CD4-positive, alpha-beta T cell (primary cell): ENCODE measurements around the gene USP12. TPM values are rescaled to one million over a fixed set of nuclear protein-coding genes. Genes with fewer than 3 reads are reported as not detected.

Experiments
- ATAC-seq: fragments of 200-7000 bp; cut with Tn5 transposase; one replicate; pipeline ENCODE4 v1.10.0; 2022; ENCODE audit warnings: mild to moderate bottlenecking; ENCODE audit not compliant: poor library complexity
- CTCF ChIA-PET: fragments of 350-600 bp; sonication (Branson Sonifier 250); formaldehyde crosslinking; loops from one replicate; lab custom pipeline; 2021; ENCODE audit warnings: antibody characterized with exemption, inconsistent platforms; lab: Charles Lee
- POLR2A ChIA-PET: fragments of 350-600 bp; sonication (Branson Sonifier 250); formaldehyde crosslinking; loops from one replicate; lab custom pipeline; 2021; ENCODE audit warnings: antibody characterized with exemption, inconsistent platforms; lab: Charles Lee
- DNase-seq, 14 experiments: peaks; one replicate each; pipeline ENCODE4 v3.0.0-alpha.2; 2013 to 2020; ENCODE audit warnings: mixed read lengths in 2 of 14
- H3K27ac ChIP-seq, 2 donors: one replicate each; pipeline versions ENCODE4 v1.5.1 to v1.7.0; 2013; ENCODE audit warnings: low read length in 2 of 2, low read depth in 1 of 2, mild to moderate bottlenecking in 1 of 2
- H3K27me3 ChIP-seq, 2 experiments: 1 replicate in 1 of 2; 2 replicates in 1 of 2; pipeline versions ENCODE4 v1.6.1 to v1.7.0; 2013; ENCODE audit warnings: low read length in 2 of 2, control low read depth in 1 of 2, mild to moderate bottlenecking in 1 of 2, moderate library complexity in 1 of 2; ENCODE audit not compliant: insufficient read depth in 2 of 2, control insufficient read depth in 1 of 2
- H3K36me3 ChIP-seq: one replicate; pipeline ENCODE4 v1.6.1; 2013; ENCODE audit warnings: low read length, control low read depth; ENCODE audit not compliant: insufficient read depth
- H3K4me1 ChIP-seq: one replicate; pipeline ENCODE4 v1.6.1; 2013; ENCODE audit warnings: low read length, control low read depth; ENCODE audit not compliant: insufficient read depth
- H3K4me3 ChIP-seq: one replicate; pipeline ENCODE4 v1.5.1; 2013; ENCODE audit warnings: mild to moderate bottlenecking, low read length, moderate library complexity
- H3K9me3 ChIP-seq, 2 experiments: 1 replicate in 1 of 2; 2 replicates in 1 of 2; pipeline versions ENCODE4 v1.6.1 to v1.7.0; 2013; ENCODE audit warnings: low read length in 2 of 2, mild to moderate bottlenecking in 2 of 2, control low read depth in 1 of 2, moderate library complexity in 1 of 2; ENCODE audit not compliant: control insufficient read depth in 1 of 2, insufficient read depth in 1 of 2
- H3K27ac Mint-ChIP-seq: one replicate; pipeline ENCODE4 v1.8.0; 2020; ENCODE audit warnings: mixed read lengths
- H3K27me3 Mint-ChIP-seq: one replicate; pipeline ENCODE4 v1.8.0; 2021; ENCODE audit warnings: mixed read lengths
- H3K36me3 Mint-ChIP-seq: one replicate; pipeline ENCODE4 v1.8.0; 2021; ENCODE audit warnings: low read depth, mixed read lengths
- H3K4me1 Mint-ChIP-seq: one replicate; pipeline ENCODE4 v1.8.0; 2021; ENCODE audit warnings: low read depth, mixed read lengths
- H3K4me3 Mint-ChIP-seq: one replicate; pipeline ENCODE4 v1.8.0; 2020; ENCODE audit warnings: mild to moderate bottlenecking, mixed read lengths
- H3K9me3 Mint-ChIP-seq: one replicate; pipeline ENCODE4 v1.8.0; 2020; ENCODE audit warnings: mixed read lengths
- CTCF ChIP-seq: fragments of 200-600 bp; IDR thresholded peaks from one replicate; pipeline ENCODE4 v1.8.0; 2022; ENCODE audit warnings: antibody characterized with exemption, mild to moderate bottlenecking
- intact Hi-C, 2 experiments: fragments of 100-400 bp; cut with DNase I in 1 of 2; cut with micrococcal nuclease in 1 of 2; formaldehyde crosslinking; loops; one replicate each; pipeline versions ENCODE4 v1.15.1 to v1.9.0; 2023 to 2025; cut with DNase I, micrococcal nuclease
- total RNA-seq, 174 experiments: library from RNA in 2 of 174; stranded (reverse) in 2 of 174; gene quantifications; one replicate each; pipeline ENCODE4 v1.2.3 and lab custom pipeline; 2021 to 2026

Gene USP12
- total RNA-seq, 2 experiments from 2014 or later, result 56.9 to 58.8 TPM

DNA sequence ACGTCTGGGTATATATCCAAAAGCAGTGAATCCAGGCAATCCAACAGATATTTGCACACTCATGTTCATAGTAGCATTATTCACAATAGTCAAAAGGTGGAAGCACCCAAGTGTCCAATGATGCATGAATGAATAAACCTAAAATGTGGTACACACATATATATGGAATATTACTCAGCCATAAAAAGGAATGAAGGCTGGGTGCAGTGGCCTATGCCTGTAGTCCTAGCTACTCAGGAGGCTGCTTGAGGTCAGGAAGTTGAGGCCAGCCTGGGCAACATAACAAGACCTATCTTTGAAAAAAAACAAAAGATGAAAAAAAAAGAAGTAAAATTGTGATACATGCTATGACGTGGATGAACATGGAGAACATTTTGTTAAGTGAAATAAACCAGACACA, 10.4 kb upstream of the USP12 start:
- no peak overlapping the region for H3K4me3 Mint-ChIP-seq
- TF ChIP-seq CTCF, result no peak
- no peak overlapping the region for H3K27ac Mint-ChIP-seq
- no peaks in the 10 kb centered on the region for H3K9me3 Mint-ChIP-seq
- no peaks in the 10 kb centered on the region for H3K27me3 Mint-ChIP-seq
- DNase-seq (no peak), ATAC-seq (no peak)
- CTCF ChIA-PET, result no interaction called here
- Histone ChIP-seq H3K9me3 (no peaks in the 10 kb centered on the region), H3K27me3 (no peaks in the 10 kb centered on the region), H3K4me1 (no peaks in the 10 kb centered on the region), H3K4me3 (no peak overlapping the region), H3K36me3 (no peaks in the 10 kb centered on the region), H3K27ac (no peak overlapping the region)
- H3K4me1 Mint-ChIP-seq, result no peaks in the 10 kb centered on the region
- POLR2A ChIA-PET, result no interaction called here
- H3K36me3 Mint-ChIP-seq, result no peaks in the 10 kb centered on the region
- intact Hi-C loops, result no loop called here

- H3K36me3 Mint-ChIP-seq, result no peaks in the 10 kb centered on the region
- intact Hi-C loops, result loop anchor here (10.0 kb wide), 5 partner anchors 177 to 1537 kb away; partner anchors contain the start of genes CDK8 (in 1 of the 2), GTF3A (in 1 of the 2) and SLC46A3 (in 1 of the 2)
- H3K27me3 ChIP-seq, result no peaks in the 10 kb centered on the region
- no peaks in the 10 kb centered on the region for H3K9me3 Mint-ChIP-seq
- H3K9me3 ChIP-seq, result no peaks in the 10 kb centered on the region
- no peak overlapping the region for H3K4me3 Mint-ChIP-seq
- H3K27ac ChIP-seq, result no peak overlapping the region
- H3K27me3 Mint-ChIP-seq, result no peaks in the 10 kb centered on the region
- no peaks in the 10 kb centered on the region for H3K36me3 ChIP-seq
- DNase-seq, result no peak
- peaks cover 5% of the 10 kb centered on the region for H3K4me1 Mint-ChIP-seq
- no peak for TF ChIP-seq CTCF
- peaks cover 5% of the 10 kb centered on the region for H3K4me1 ChIP-seq
- H3K4me3 ChIP-seq, result no peak overlapping the region
- no peak for ATAC-seq
- POLR2A ChIA-PET, result no interaction called here
- CTCF ChIA-PET, result no interaction called here
- no peak overlapping the region for H3K27ac Mint-ChIP-seq
Measured at GRCh38 chr13:27177852-27178251, 6.2 kb upstream of the USP12 start.

DNA sequence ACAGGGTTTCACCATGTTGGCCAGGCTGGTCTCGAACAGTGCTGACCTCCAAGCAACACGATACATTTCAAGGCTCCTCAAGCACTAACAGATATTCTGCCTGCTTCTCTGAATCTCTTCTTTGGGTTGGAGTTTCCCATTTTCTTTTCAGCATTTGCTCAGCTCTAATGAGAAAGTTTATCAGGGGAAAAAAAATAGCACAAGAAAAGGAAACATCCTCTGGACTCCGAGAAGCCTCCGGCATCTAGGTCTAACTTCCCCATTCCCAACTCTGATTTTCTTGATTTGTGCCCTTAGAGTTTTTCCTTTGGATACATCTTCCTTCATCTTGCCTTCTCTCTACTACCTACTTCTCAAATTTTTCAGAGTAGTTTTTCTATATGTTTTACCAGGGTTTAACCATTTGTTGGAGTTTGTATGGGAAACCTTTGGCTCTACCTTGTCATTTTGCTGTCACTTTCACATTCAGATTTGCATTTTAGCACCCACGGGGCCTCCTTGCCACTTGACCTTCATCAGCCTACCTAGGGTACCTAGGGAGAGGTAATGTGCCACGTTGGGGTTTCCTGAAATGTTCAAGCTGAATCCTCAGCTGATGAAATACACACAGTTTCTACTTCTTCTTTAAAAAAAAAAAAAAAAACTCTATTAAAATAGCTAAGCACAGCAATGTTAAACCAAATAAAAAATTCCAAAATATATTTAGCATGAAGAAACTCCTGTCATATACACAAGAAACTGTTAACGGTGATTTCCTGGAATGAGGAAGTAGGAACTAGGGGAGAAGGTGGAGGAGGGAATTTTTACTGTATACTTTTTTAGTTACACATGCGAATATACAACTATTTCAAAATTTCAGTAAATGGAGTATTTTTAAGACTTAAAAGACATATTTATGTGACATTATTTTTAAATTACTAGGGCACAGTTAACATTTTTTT, 5.1 kb upstream of the USP12 start:
- H3K4me1 ChIP-seq, result peaks cover 13% of the 10 kb centered on the region
- no peak overlapping the region for H3K4me3 ChIP-seq
- Mint-ChIP-seq H3K9me3 (no peaks in the 10 kb centered on the region), H3K4me3 (no peak overlapping the region), H3K4me1 (peaks cover 14% of the 10 kb centered on the region), H3K27ac (no peak overlapping the region), H3K36me3 (no peaks in the 10 kb centered on the region), H3K27me3 (no peaks in the 10 kb centered on the region)
- H3K36me3 ChIP-seq, result no peaks in the 10 kb centered on the region
- ChIA-PET POLR2A (no interaction called here), CTCF (interaction anchor here (0.6 kb wide), 1 partner anchor 199 kb away, joined by 3 read pairs; no protein-coding TSS in a partner anchor)
- TF ChIP-seq CTCF, result no peak
- H3K9me3 ChIP-seq, result no peaks in the 10 kb centered on the region
- no peak for DNase-seq
- no peaks in the 10 kb centered on the region for H3K27me3 ChIP-seq
- intact Hi-C loops, result loop anchor here (10.0 kb wide), 5 partner anchors 178 to 1538 kb away; partner anchors contain the start of genes CDK8 (in 1 of the 2), GTF3A (in 1 of the 2) and SLC46A3 (in 1 of the 2)
- ATAC-seq, result no peak
- H3K27ac ChIP-seq, result no peak overlapping the region
